NCI-H524 treated with DMSO at 0.1 percent for 48 hours (cell line): ENCODE measurements around the gene EBF3.

Experiments used
- DNase-seq: peaks from one replicate; lab custom pipeline; 2025; lab: John Stamatoyannopoulos, UW

The EBF3 gene

GRCh38 chr10:129970465-129971364 is 6.6 kb upstream of the EBF3 start:
- DNase-seq: no peak

GRCh38 chr10:129969911-129970464 is 5.9 kb upstream of the EBF3 start:
- DNase-seq: no peak

DNA sequence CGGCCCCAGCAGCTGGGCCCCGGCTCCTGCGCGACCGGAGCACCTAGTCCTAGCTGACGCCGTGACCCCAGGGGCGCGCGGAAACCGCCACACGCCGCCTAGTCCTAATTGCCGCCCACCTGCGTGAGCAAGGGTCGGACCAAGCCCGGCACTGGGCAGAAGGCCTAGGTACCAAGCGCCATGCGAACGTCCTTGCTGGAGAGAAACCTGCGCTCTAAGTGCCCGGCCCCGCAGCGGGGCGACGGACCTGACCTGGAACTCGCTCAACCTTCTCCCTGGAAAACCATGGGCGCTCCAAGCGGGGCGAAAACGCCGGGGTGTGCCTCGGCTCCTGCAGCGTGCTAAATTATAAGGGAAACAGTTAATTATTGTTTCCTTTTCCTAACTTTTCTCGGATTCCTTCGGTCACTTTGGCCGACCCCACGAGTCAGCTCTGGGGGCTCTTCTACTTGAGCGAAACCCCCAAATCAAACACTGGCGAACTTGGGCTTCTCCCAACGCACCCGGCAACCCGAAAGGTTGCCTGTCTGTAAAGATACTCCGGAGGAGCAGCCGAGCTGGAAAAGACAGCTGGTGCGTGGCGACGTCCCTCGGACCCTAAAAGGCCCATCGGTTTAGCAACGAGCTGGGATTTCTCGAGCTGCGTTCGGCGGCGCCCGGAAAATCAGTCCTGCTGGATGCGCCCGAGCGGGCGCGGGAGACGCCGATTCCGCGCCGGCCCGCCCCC is 5.3 kb upstream of the EBF3 start:
- no peak for DNase-seq

GRCh38 chr10:129968853-129969183 is 4.7 kb upstream of the EBF3 start:
- no peak for DNase-seq

DNA sequence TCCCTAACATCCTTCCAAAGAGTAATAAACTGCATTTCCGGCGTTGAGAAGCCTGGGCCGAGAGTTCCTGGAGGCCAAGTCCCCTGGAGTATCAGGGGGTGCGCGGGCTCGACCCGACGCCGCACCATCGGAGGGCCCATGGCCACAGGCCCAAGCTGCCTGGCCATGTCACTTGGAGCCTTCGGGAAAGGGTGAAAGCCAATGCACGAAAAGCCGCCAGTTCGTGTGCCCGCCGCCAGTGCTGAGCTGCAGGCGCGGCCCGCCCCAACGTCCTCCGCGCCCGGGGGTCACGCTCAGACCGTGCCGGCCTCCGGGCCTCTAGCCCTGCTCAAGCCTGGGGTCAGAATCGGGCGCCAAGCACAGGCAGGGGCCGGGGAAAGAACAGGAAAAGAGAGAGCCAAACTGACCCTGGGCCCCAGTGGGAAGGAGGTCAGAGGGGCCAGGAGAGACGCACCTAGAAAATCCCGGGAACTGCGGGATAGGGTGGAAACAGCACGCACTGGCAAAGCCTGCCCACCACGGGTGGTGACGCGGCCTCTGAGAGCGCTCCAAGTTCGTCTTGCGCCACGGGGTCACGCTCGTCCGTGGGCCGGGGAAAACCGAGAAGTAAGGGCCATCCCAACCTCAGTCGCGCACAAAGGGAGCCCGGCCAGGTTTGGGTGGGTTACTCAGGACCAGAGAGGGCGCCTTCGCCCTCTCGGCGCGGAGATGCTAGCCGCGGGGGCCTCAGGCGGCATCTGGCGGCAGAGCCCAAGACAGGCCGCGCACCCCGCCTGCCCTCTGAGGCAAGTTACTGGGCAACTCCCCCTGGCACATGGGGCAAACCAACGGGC is 4.2 kb upstream of the EBF3 start:
- DNase-seq: no peak

GRCh38 chr10:129967579-129968019 is 3.5 kb upstream of the EBF3 start:
- no peak for DNase-seq

GRCh38 chr10:129966889-129967578 is 3.0 kb upstream of the EBF3 start:
- DNase-seq: no peak

DNA sequence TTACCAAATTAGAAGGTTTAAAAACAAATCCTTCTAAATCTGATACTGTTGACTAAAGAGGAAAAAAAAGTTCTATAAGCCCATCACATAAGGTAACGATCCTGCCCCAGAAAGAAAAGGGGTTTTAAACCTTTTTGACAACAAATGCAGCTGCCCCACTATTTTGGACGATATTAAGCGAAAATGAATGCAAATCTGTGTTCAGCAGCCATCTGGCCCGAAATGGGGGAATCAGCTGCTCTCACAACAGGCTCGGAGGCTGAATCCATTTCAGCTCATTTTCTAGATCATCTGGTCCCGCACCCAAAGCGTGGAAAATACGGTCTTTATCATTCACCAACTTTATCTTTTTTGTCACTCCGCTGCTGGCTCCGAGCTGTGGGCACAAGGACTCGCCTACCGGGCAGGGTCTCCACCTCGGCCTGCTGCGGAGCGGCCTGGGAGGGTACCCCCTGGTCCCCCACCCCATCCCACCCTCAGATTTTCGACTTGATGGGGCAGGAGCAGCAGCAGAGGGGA is 2.4 kb upstream of the EBF3 start:
- peak; percentile 16 for DNase-seq

GRCh38 chr10:129965959-129966358 is 1.9 kb upstream of the EBF3 start:
- DNase-seq: no peak

DNA sequence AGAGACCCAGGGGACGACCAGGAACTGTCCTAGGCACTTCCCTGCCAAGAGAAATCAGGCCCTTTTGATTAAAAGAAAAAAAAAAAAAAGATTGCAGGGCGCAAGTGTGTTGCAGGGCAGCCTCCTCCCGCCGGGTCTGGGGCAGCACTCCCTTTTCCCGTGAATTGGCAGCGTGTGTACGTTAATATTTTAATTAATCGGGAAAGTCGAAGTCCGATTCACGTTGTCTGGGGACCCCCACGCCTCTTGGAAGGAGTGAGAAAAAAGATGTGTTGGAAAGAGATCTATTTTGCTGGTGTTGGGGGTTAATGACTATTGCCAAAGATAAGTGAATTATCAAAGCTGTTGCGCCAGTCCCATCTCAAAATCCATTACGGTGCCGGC is 1.3 kb upstream of the EBF3 start:
- no peak for DNase-seq

DNA sequence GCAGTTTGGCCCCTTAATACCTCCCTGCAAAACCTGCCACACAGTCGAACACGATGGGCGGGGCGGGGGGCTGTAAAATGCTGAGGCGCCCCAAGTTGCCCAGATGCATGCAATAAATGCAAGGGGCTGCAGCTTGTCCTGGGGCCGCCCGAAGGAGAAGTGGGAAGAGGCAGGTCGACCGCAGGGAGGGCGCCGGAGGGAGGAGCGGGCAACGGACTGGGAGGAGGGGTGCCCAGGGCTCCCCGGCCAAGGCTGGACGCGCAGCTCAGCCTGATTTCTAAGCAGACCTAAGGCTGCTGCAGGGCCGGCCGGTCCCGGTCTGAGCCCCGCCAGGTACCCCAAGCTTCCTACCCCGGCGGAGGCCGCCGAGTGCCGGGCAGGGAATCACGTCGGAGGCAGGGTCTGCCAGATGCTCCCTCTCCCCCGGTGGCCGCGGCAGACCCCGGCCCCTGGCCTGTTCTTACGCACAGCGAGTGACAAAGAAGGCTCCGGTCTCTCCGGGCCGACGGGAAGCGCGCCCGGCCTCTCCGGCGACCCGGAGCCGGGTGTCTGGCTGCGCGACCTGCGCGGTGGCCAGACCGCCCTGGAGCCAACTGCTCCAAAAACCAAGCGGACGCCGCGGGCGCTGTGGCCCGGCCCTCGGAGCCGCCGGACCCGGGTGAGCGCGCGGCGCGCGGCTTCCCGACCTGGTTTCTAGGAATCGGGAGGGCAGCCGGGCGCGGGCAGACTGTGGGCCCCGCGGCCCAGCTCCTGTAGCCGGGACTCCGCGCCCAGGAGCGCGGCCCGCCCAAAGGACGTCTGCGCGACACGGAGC is 744 bp upstream of the EBF3 start:
- DNase-seq: no peak

DNA sequence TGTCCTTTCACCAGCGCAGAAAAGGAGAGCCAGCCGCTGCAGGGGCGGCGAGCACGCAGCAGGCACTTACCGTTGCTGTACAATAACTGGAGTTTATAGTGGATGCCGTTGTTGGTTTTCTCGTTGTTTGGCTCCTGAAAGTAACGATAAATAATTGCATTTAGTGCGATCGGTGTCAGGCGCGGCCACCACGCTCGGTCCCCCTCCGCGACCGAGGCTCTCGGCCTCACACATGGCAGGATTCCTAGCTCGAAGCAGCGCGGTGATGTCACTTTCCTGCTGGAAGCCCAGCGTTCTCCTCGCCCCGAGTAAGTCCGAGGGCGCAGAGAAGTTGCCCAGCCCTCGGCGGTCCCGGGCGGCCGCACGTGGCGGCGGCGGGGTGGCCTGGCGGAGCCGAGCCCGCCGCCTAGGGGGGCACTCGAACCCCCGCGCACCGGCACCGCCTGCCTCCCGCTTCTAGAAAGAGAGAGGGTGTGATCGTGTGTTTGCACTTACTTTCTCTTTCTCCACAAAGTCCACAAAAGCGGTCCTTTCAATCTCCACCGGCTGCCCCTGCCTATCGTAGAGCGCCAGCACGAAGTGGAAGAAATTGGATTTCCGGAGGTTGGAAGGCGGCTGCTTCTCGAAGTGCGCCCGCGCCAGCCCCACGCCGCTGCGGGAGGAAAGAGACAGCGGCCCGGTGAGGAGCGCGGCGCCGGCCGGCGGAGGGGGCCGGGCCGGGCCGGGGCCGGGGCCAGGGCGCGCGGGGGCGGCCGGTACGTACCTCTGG is 1.0 kb downstream of the EBF3 start:
- no peak for DNase-seq

- DNase-seq: no peak
These were observed 1.8 kb downstream of the EBF3 start for GRCh38 chr10:129962031-129962871.

- no peak for DNase-seq
These were observed 2.8 kb downstream of the EBF3 start for GRCh38 chr10:129961157-129961701.

DNA sequence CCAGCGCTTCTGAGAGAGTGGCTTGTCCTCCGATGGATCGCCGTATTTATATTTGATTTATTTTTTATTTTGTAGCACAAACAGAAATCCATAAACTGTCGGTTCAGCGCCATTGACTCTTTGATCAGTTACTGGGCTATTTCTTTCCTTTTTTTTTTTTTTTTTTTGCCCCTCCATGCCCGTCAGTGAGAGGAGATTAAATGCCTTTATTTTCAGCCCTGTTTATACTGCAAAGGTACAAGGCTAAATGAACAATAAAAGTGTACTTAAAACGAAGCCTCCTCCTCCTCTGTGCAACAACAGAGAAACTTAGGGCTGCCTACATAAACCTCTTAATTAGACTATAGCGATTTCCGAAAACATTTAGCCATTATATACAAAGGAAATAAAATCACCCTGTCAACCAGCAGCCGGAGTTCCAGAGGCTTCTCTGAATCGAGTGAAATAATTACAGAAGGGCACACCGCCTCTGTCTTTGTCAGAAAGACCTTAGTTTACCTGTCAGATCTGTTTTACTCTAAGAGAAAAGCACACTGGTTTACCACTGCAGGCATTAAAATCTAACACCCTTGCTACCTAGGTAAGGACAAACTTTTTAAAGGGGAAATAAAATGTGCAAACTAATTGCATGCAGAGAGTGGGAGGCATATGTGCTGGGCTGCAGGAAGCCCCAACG is 3.5 kb downstream of the EBF3 start:
- DNase-seq: no peak

GRCh38 chr10:129959544-129960480 is 4.3 kb downstream of the EBF3 start:
- no peak for DNase-seq
